GM12878 (cell line): ENCODE data around the gene HERC4.

Experiments used
- ATF2 ChIP-seq: IDR thresholded peaks from 2 replicates; pipeline ENCODE4 v1.6.1; 2012; ENCODE audit warnings: low read length, inconsistent platforms
- EP300 ChIP-seq, 2 experiments: fragments of 150-350 bp in 1 of 2; IDR thresholded peaks; 2 replicates each; pipeline ENCODE4 v1.6.1; 2011 to 2012; ENCODE audit warnings: low read depth in 2 of 2, low read length in 2 of 2, borderline replicate concordance in 1 of 2, improper control_type of control experiment in 1 of 2, inconsistent platforms in 1 of 2; ENCODE audit not compliant: control insufficient read depth in 1 of 2
- IRF3 ChIP-seq: fragments of 450-650 bp; IDR thresholded peaks from 2 replicates; pipeline ENCODE4 v1.6.1; 2014; ENCODE audit warnings: mild to moderate bottlenecking
- MLLT1 ChIP-seq: fragments of 450-650 bp; IDR thresholded peaks from 2 replicates; pipeline ENCODE4 v1.6.1; 2016; ENCODE audit warnings: mild to moderate bottlenecking
- POLR2AphosphoS5 ChIP-seq: IDR thresholded peaks from 2 replicates; pipeline ENCODE4 v1.6.1; 2011; ENCODE audit warnings: mild to moderate bottlenecking, low read length, inconsistent platforms

GRCh38 chr10:68095153-68095552 is 20.1 kb upstream of the HERC4 start:
- TF ChIP-seq EP300 (IDR thresholded peaks at IDR 0.05; ENCODE audit: borderline replicate concordance in 1 of 2, control insufficient read depth in 1 of 2, low read depth in 2 of 2, low read length in 2 of 2) (no peak), MLLT1 (no peak), POLR2AphosphoS5 (no peak), IRF3 (no peak), ATF2 (no peak)
